NCI-H446 (cell line): ENCODE data around the gene WIPI1.

Experiments
- DNase-seq, 2 experiments: peaks; one replicate each; lab custom pipeline; 2025; lab: John Stamatoyannopoulos, UW

Gene WIPI1

GRCh38 chr17:68460715-68461114 is 3.4 kb upstream of the WIPI1 start:
- no peak for DNase-seq

GRCh38 chr17:68460146-68460545 is 2.9 kb upstream of the WIPI1 start:
- no peak for DNase-seq

DNA sequence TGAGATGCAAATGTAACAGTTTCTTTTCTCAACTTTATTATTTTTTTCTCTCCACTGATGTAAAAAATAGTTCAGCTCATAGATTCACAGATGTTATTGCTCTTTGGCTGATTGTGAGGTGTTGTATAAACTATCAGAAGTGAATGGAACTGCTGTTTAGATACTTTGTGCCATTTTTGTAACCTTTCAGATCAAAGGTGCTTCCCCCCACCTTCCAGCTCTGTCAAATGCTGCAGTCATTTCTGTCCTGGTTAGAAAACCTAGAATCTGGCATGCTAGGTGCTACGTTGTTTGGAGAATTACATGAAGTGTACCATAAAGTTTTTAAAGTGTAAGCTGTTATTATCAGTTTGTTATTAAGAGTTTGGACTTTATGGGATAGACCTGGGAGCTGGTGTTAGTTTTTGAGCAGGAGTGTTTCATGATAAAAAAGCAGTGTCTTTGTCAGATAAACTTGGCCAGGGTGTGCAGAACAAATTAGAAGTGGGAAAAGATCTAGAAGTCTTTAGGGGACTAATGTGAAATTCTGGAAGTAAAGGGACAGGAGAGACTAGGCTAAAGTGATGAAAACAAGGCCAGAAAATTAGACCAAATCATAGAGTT is 1.8 kb upstream of the WIPI1 start:
- no peak for DNase-seq

DNA sequence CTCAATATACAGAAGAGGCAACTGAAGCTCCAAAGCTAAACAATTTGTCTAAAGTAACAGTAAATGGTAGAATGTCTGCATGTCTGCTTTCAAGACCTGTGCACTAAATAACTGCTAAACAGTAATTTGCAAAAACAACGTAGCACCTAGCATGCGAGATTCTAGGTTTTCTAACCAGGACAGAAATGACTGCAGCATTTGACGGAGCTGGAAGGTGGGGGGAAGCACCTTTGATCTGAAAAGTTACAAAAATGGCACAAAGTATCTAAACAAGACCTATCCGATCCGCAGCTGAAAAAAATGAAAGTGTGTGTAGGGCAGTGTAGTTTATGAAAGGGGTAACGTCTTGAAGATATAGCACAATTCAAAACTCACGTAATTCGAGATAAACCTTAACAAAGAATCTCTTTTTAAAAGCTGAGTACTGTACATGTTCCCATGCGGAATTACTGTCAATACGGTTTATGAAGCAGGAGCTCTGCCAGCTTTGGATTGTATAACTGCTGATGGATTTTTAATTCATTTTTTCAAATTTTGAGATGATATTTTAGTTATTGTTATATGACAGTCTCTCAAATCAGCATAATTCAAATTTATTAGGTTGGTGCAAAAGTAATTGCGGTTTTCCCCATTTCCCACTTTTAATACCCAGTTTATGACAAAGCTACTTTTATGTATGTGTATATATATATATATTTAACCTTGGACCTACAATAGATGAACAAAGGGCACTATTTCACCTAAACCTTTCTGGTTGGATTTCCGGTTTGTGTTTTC is 1.2 kb upstream of the WIPI1 start:
- DNase-seq: no peak

DNA sequence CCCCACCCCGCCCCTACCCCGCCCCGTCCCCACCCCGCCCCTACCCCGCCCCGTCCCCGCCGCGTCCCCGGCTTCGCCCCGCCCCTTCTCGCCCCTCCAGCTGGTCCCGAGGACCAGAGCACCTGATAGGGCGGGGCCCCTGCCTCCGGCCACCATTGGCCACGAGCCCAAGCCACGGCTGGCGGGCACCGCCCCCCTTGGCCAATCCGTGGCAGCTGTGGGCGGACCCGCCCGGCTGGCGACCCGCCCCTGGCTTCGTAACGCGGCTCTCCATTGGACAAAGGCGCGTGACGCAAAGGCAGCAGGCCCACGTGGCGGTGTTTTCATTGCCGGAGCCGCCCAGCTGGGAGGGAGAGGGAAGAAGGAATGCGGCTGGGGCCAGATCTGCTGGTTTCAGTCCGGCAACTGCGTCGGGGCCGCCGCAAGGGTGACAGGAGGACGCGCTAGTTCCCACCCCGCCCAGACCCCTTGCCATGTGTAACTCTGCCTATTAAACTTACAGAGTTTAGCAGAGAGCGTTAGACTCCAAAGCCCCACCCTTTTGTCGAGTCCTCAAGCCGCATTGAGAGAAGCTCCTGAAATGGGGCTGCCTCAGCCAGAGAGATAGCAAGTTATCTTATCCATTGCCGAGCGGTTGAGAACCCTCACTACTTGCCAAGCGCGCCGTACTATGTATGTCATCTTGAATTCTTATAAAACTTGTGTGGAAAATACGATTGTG is 403 bp upstream of the WIPI1 start:
- DNase-seq: peak; percentile 93 to 98

GRCh38 chr17:68456339-68457167 is 743 bp downstream of the WIPI1 start:
- DNase-seq: no peak

DNA sequence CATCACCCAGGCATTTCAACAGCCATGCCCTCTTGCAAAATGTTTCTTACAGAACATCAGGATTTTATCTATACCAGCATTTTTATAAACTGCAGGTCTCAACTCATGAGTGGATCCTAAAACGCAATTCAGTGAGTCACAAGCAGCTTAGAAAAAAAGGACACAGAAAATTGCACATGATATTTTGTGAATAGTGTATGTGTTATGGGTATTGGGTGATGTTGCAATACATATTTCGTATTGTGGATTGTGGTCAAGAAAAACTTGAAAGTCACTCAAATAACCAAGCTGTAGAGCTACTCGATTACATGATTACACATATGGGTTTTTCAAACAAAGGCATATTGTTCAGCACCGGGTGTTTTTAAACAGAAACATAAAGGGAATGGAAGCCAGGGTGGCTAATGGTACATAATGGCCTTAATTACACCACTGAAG is 1.4 kb downstream of the WIPI1 start:
- no peak for DNase-seq

GRCh38 chr17:68453991-68454665 is 3.2 kb downstream of the WIPI1 start:
- no peak for DNase-seq

DNA sequence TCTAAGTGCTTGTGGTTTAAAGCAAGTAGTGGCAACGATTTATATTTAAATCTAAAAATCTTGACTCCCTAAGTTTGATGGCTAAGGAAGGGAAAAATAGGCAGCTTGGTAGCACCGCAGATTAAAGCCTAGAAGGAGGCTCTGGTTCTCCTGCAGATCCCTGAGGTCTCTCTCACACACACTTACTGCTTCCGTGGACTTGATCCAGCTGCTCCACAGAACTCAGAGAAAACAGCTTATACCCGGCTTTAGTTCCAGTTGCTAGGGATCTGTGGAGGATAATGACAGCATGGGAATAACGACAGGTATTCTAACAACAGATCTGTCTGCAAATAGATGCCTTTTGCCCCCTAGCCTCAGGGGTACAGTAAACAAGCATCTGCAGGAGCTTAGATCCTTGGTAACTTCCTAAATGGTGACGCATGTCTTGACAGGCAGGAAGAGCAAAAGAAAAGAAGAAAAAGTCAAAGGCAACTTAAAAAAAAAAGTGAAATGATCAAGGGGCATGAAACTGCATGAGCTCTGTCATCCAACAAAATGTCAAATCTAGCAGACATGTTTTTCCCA is 4.5 kb downstream of the WIPI1 start:
- no peak for DNase-seq

- DNase-seq: no peak
Measured at GRCh38 chr17:68451670-68452354, 5.5 kb downstream of the WIPI1 start.

- no peak for DNase-seq
Measured at GRCh38 chr17:68450801-68451200, 6.5 kb downstream of the WIPI1 start.

DNA sequence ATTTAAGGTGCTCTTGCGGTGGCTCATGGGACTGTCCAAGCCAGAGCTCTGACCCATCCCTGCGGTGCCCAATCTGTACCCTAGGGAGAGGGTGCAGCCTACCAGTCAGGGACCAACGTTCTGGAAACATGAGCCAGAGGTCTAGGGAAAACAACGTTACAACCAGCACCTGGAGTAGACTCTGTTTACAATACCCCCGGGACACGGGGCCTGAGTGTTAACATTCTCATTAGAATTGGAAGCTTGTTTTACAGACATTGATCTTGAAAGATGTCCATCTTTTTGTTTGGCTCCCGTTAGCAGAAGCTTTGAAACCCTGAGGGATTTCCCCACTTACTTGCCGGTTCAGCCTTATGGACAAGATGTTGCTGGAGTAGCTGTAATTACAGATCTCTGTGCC is 6.9 kb downstream of the WIPI1 start:
- DNase-seq: no peak

- no peak for DNase-seq
Measured at GRCh38 chr17:68449021-68449739, 8.1 kb downstream of the WIPI1 start.

GRCh38 chr17:68446626-68447041 is 10.7 kb downstream of the WIPI1 start:
- DNase-seq: peak in 1 of 2 experiments; percentile 20

- DNase-seq: no peak
Measured at GRCh38 chr17:68445671-68446070, 11.6 kb downstream of the WIPI1 start.

DNA sequence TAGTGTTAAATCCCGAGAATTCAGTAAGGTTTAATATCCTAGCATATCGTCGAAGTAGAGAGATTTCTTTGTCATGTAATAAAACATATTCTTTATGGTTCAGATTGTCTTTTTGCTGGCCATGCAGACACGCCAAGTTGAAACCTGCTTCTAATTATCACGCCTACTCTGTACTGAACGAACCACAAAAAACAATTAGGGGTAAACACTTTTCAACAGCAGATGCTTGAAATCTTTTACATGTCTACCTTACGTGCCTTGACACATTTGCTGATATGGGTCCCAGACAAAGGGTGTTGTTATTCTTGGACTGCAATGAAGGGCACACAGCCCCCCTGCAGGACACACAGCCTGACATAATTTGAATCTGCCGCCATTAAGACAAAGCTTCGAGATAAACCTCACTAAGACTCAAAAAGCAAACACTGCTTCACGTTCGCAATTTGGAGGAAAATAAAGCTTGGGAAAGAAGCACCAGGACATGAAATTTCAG is 13.3 kb downstream of the WIPI1 start:
- no peak for DNase-seq

DNA sequence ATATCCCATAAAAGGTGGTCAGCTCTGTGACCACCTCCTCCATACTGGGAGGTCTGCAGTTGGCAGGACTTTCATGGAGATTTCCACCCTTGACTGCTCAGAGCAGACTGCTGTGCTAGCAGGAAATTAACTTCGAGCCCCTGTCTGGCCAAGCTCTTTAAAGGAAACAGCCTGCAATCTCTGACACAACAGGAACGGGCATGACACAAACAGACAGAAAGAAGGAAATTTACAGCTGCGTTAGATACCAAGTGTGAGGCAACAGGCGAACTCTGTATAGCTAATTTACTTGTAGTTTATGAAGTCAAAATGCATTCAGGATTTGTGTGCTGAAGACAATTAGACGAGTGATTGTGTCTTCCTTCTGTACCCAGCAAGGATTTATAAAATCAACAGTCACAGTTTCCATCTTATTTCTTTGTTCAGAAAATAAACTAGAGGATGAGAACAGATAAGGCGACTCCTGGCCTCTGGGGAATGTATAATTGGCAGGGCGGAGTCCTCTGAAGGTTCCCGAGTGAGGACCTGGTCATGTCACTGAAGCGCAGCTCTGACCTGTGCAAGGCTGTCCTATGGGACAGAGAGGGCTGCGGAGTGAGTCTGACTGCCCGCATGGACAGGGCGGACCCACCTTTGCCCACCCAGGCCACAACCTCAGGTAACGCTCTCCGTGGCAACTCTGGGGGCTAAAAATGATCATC is 16.1 kb downstream of the WIPI1 start:
- DNase-seq: no peak

DNA sequence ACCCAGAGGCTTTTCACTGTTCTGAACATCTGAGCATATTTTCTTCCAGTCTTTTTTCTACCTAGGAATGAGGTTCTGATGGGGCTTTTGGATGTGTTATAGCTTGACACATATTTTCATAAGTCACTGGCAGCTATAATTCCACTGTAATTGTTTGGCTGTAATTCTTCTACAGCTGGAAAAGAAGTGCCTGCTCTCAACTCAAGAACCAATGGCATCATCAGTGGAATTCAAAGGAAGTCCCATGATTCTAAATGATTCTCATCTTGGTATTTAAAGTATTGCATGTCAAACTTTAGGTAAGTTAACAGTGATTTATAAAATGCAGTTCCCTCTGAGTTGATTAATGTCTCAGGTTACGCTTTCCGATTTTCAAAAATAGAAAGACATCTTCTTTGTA is 16.8 kb downstream of the WIPI1 start:
- DNase-seq: no peak

DNA sequence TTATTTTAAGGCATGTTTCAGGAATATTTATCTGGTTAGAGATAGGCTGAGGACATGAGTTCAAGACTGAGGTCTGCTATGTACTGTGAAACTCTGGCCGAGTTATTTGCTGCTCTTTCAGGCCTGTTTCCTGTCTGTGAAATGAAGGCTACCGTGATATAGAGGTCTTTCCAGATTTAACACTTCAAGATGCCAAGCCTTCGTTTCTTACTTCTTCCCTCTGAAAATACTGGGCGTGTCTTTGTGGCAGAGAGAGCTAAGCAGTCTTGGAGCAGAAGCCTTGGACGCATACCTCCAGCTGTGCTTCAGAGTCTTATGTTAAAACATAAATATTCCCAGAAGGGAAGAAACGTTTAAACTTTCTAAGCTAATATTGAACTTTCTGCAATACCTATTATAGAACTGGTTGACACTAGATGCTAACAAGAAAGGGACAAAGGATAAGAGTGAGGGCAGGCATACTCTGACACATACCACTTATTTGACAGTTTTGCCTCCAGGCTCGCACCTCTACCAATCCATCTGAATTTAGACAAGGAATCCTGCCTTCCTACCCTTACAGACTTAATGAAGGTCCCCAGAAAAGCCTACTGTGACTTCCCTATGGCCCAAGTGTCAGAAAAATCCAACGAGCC is 17.5 kb downstream of the WIPI1 start:
- no peak for DNase-seq
